GM12878 (cell line): ENCODE results near the gene ELK3. TPM values are rescaled to one million over a fixed set of nuclear protein-coding genes. Genes with fewer than 3 reads are reported as not detected.

Source experiments
- ATAC-seq: fragments of 200-7000 bp; cut with Tn5 transposase; 3 replicates; pipeline ENCODE4 v1.9.1; 2020; ENCODE audit warnings: mild to moderate bottlenecking, moderate library complexity
- BruUV-seq: library from RNA; stranded (reverse); fragments of 400-500 nt; replicated peaks from 2 replicates; lab custom pipeline; 2021; lab: Mats Ljungman, UMichigan
- CTCF ChIA-PET: fragments of 300-600 bp; sonication (Branson Sonifier 250); formaldehyde crosslinking; extraction: SDS; loops from one replicate; lab custom pipeline; 2021; ENCODE audit warnings: inconsistent platforms; lab: Yijun Ruan, JAX
- POLR2A ChIA-PET: fragments of 350-600 bp; formaldehyde crosslinking; extraction: SDS; loops from one replicate; lab custom pipeline; 2021; ENCODE audit warnings: inconsistent platforms; lab: Charles Lee
- RAD21 ChIA-PET: fragments of 300-600 bp; sonication (Branson Sonifier 250); formaldehyde crosslinking; loops from one replicate; lab custom pipeline; 2023; ENCODE audit warnings: antibody characterized with exemption; ENCODE audit not compliant: unreplicated experiment; lab: Charles Lee
- SMC1A ChIA-PET: fragments of 300-600 bp; sonication (Branson Sonifier 250); formaldehyde crosslinking; loops from one replicate; lab custom pipeline; 2023; ENCODE audit not compliant: unreplicated experiment, uncharacterized antibody; lab: Charles Lee
- DNase-seq: peaks from one replicate; pipeline ENCODE4 v3.0.0-alpha.2; 2011; ENCODE audit warnings: low read depth, low spot score
- FAIRE-seq: peaks from 3 replicates; lab custom pipeline; 2011; peaks lifted over from hg19 to GRCh38; lab: Jason Lieb, UNC
- H2AFZ ChIP-seq: 2 replicates; pipeline ENCODE4 v1.6.0; 2011; ENCODE audit warnings: low read depth, low read length, control low read depth; ENCODE audit not compliant: control insufficient read depth
- H3K27ac ChIP-seq: 2 replicates; pipeline ENCODE4 v1.5.1; 2011; ENCODE audit warnings: control low read depth; ENCODE audit not compliant: control insufficient read depth, insufficient read depth
- H3K27me3 ChIP-seq, 2 experiments: replicated peaks in 1 of 2; 2 replicates each; pipeline versions ENCODE4 v1.6.0 to v1.6.1; 2011; ENCODE audit warnings: low read length in 1 of 2; ENCODE audit not compliant: control insufficient read depth in 2 of 2, insufficient read depth in 2 of 2
- H3K36me3 ChIP-seq, 2 experiments: 2 replicates each; pipeline ENCODE4 v1.5.1; 2011; ENCODE audit warnings: low read length in 1 of 2; ENCODE audit not compliant: control insufficient read depth in 2 of 2, insufficient read depth in 2 of 2
- H3K4me1 ChIP-seq: 2 replicates; pipeline ENCODE4 v1.6.1; 2011; ENCODE audit warnings: mild to moderate bottlenecking, low read length, moderate library complexity, mixed read lengths; ENCODE audit not compliant: control insufficient read depth, insufficient read depth
- H3K4me2 ChIP-seq: 2 replicates; pipeline ENCODE4 v1.6.0; 2011; ENCODE audit warnings: control low read depth; ENCODE audit not compliant: control insufficient read depth, insufficient read depth
- H3K4me3 ChIP-seq: fragments of 200-600 bp; sonication (generic); 2 replicates; pipeline ENCODE4 v1.5.1; 2016
- H3K79me2 ChIP-seq: 2 replicates; pipeline ENCODE4 v1.6.0; 2011; ENCODE audit warnings: low read length; ENCODE audit not compliant: control insufficient read depth, insufficient read depth
- H3K9ac ChIP-seq: 2 replicates; pipeline ENCODE4 v1.8.0; 2011; ENCODE audit warnings: low read length, control low read depth, mixed read lengths; ENCODE audit not compliant: control insufficient read depth, insufficient read depth
- H3K9me3 ChIP-seq: replicated peaks from 3 replicates; pipeline ENCODE4 v1.5.1; 2011; ENCODE audit warnings: mild to moderate bottlenecking, low read length; ENCODE audit not compliant: control insufficient read depth, insufficient read depth
- H4K20me1 ChIP-seq: 2 replicates; pipeline ENCODE4 v1.6.0; 2011; ENCODE audit not compliant: control insufficient read depth, insufficient read depth
- WGBS: methylation state at CpG from one replicate; pipeline ENCODE4 v1.1.6; 2016; ENCODE audit warnings: low lambda C conversion rate; ENCODE audit not compliant: insufficient replicate concordance, insufficient coverage; ENCODE audit errors: missing lambda C conversion rate; 5-methylcytosine and 5-hydroxymethylcytosine counted together
- in situ Hi-C: fragments of 300-500 bp; cut with MboI; formaldehyde crosslinking; loops from 9 replicates; pipeline ENCODE4 v1.14.3; 2018; ENCODE audit warnings: mixed read lengths
- intact Hi-C: fragments of 100-400 bp; cut with micrococcal nuclease; formaldehyde crosslinking; loops from one replicate; pipeline ENCODE4 v1.14.2; 2022; ENCODE audit not compliant: unreplicated experiment
- polyA plus RNA-seq, 11 experiments: library from polyadenylated mRNA; depleted of rRNA in 4 of 11; unstranded in 6 of 11; stranded (reverse) in 5 of 11; fragments of >200 nt; fragmentation: Nextera tagmentation in 4 of 11; fragmentation: Illumina TruSeq in 1 of 11; extraction: Ambion mirVana in 4 of 11; extraction: Trizol in 1 of 11; gene quantifications; 1 replicate in 1 of 11; 2 replicates in 10 of 11; pipeline versions ENCODE4 v1.2.1 to v1.2.3, GENCODE V29; 2011 to 2016; ENCODE audit warnings: inconsistent platforms in 2 of 11, missing spikeins in 2 of 11, low read depth in 1 of 11
- total RNA-seq, 4 experiments: library from RNA; depleted of rRNA in 3 of 4; stranded (reverse); fragments of >200 nt in 3 of 4; fragmentation: Illumina TruSeq in 1 of 4; extraction: Trizol in 1 of 4; gene quantifications; 2 replicates each; pipeline versions ENCODE4 v1.2.1 to v1.2.3, GENCODE V29; 2013 to 2021
- TF ChIP-seq, protein P1 (sequence below): fragments of 450-650 bp; IDR thresholded peaks from 2 replicates; pipeline ENCODE4 v1.6.1; 2016; ENCODE audit warnings: mild to moderate bottlenecking
- TF ChIP-seq, protein P2 (sequence below): IDR thresholded peaks from 2 replicates; pipeline ENCODE4 v1.6.1; 2012; ENCODE audit warnings: mild to moderate bottlenecking, low read depth, low read length
- TF ChIP-seq, protein P3 (sequence below): IDR thresholded peaks from 2 replicates; pipeline ENCODE4 v1.6.1; 2011; ENCODE audit warnings: low read depth, mild to moderate bottlenecking, low read length, moderate library complexity, borderline replicate concordance; ENCODE audit errors: extremely low read depth

The ELK3 gene
- total and polyA plus RNA-seq, 10 of the 15 experiments (the other 5 are each of a cell fraction or from before 2014, with no cell fraction given), result 0.37 to 4.8 (median 0.88) TPM

DNA sequence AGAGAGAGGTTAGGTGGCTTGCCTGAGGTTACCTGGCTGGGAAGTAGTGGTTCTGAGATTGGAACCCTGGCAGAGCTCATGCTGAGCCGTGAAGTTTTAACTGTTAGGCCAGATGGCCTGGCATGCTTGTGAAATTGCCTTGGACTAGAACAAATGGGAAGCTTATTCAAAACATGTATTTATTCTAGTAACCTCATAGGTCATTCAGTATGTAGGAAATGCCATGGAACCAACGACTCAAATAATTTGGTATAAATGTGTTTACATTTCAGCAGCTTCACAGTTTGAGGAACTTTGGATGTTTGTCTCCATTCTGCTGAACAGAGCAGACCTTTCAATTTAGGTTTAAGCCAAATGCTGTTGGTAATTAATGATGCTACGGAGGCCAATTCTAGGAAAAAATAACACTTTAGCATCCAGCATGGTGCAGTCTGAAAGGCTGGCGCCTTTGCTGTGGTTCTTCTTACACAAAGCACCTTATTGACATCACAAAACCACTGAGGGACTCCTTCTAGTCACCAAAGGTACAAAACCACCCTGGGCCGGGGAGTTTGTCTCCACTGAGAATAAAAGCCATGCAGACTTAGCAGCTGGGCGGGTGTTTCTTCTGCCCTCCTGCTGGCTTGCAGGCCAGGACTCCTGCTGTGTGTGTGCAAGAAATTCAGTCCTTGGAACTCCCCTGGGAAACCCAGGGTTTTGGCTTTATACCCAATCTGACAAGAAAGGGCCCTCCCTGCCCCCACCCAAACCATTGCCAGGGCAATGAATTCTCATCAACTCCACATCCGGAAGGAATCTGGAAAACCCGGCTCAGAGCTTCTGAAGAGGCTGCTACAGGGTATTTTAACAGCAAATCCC is 64.2 kb downstream of the ELK3 start:
- TF ChIP-seq, protein P1, sequence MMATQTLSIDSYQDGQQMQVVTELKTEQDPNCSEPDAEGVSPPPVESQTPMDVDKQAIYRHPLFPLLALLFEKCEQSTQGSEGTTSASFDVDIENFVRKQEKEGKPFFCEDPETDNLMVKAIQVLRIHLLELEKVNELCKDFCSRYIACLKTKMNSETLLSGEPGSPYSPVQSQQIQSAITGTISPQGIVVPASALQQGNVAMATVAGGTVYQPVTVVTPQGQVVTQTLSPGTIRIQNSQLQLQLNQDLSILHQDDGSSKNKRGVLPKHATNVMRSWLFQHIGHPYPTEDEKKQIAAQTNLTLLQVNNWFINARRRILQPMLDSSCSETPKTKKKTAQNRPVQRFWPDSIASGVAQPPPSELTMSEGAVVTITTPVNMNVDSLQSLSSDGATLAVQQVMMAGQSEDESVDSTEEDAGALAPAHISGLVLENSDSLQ, result no peak
- TF ChIP-seq, protein P2, sequence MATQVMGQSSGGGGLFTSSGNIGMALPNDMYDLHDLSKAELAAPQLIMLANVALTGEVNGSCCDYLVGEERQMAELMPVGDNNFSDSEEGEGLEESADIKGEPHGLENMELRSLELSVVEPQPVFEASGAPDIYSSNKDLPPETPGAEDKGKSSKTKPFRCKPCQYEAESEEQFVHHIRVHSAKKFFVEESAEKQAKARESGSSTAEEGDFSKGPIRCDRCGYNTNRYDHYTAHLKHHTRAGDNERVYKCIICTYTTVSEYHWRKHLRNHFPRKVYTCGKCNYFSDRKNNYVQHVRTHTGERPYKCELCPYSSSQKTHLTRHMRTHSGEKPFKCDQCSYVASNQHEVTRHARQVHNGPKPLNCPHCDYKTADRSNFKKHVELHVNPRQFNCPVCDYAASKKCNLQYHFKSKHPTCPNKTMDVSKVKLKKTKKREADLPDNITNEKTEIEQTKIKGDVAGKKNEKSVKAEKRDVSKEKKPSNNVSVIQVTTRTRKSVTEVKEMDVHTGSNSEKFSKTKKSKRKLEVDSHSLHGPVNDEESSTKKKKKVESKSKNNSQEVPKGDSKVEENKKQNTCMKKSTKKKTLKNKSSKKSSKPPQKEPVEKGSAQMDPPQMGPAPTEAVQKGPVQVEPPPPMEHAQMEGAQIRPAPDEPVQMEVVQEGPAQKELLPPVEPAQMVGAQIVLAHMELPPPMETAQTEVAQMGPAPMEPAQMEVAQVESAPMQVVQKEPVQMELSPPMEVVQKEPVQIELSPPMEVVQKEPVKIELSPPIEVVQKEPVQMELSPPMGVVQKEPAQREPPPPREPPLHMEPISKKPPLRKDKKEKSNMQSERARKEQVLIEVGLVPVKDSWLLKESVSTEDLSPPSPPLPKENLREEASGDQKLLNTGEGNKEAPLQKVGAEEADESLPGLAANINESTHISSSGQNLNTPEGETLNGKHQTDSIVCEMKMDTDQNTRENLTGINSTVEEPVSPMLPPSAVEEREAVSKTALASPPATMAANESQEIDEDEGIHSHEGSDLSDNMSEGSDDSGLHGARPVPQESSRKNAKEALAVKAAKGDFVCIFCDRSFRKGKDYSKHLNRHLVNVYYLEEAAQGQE, result no peak
- TF ChIP-seq, protein P3, sequence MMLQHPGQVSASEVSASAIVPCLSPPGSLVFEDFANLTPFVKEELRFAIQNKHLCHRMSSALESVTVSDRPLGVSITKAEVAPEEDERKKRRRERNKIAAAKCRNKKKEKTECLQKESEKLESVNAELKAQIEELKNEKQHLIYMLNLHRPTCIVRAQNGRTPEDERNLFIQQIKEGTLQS, result no peak
- Histone ChIP-seq H3K4me1 (no peaks in the 10 kb centered on the region), H3K4me3 (no peak overlapping the region), H4K20me1 (no peaks in the 10 kb centered on the region), H3K36me3 (peaks cover 2 to 9% of the 10 kb centered on the region in 2 experiments; a peak in 3 of 4 replicates), H3K4me2 (no peak overlapping the region), H2AFZ (no peak overlapping the region), H3K9me3 (no peaks in the 10 kb centered on the region), H3K79me2 (no peaks in the 10 kb centered on the region), H3K27ac (no peak overlapping the region), H3K9ac (no peak overlapping the region), H3K27me3 (no peaks in the 10 kb centered on the region)
- DNase-seq, result no peak
- POLR2A ChIA-PET, result interaction anchor here (1.1 kb wide), 1 partner anchor 9 kb away, joined by 3 read pairs; no protein-coding TSS in a partner anchor
- 40% methylated on average over 8 of the region's 8 CpGs for WGBS
- BruUV-seq, result no TSS peak
- no peak for FAIRE-seq
- RAD21 ChIA-PET, result no interaction called here
- peak; percentile 35 for ATAC-seq
- SMC1A ChIA-PET, result interaction anchor here (0.7 to 2.2 kb wide), 3 partner anchors 10 to 35 kb away, joined by 3 to 10 read pairs (median 3); no protein-coding TSS in a partner anchor
- in situ Hi-C loops, result no loop called here
- CTCF ChIA-PET, result interaction anchor here (0.8 to 1.4 kb wide), 3 partner anchors 8 to 142 kb away, joined by 3 to 4 read pairs (median 3); partner anchors contain the start of gene CDK17
- intact Hi-C loops, result no loop called here
